Activated CD4-positive, CD25-positive, alpha-beta regulatory T cell treated with anti-CD3 and anti-CD28 coated beads, Interleukin-2, amount 50 U/mL, for 24 hours (primary cell): ENCODE measurements around the gene TRNAU1AP.
"Not testable (repeated sequence)": the region's sequence is repeated elsewhere in the genome, so short reads cannot be mapped to it uniquely, and the experiment has no call there.

Source experiments
- ATAC-seq, 2 donors: fragments of 150-1000 bp; cut with Tn5 transposase; one replicate each; pipeline ENCODE4 v1.10.0; 2021; ENCODE audit warnings: mild to moderate bottlenecking in 1 of 2, moderate library complexity in 1 of 2

The TRNAU1AP gene

DNA sequence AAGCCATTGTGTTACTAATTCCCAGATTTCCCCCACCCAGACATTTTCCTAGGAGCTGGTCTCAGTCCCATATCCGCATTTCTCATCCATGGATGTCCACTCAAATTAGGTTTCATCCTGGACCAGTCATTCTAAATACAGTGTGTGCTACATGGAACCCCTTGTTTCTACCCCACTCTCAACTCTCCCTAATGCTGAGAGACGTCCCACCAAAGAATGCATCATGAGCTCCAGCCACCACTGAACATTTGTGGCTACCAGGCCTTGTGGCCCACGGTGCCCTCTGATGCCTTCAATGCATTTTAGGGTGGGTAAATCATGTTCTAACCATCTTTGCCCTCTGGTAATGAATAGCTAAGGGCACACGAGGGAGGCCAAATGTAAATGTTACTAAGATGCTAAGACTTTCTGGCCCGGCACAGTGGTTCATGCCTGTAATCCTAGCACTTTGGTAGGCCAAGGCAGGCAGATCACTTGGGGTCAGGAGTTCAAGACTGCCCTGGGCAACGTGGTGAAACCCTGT, 25.9 kb downstream of the TRNAU1AP start:
- no peak for ATAC-seq

DNA sequence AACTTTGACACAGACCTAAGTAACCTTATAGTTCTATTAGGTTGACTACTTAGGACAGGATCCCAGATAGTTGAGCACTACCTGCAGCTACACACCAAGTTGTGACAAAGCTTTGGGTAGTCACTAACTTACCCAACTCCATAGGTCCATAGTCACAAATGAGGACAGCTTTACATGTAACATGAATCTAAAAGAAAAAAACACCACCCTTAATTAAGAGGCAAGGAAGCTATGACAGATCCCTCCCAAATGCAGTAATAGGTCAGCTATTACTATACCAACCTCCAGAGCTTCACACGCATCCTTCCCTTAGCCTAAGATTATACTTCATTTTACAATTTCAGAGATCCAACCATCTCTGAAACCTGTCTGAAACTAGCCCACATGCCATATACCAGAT, 26.5 kb downstream of the TRNAU1AP start:
- ATAC-seq, result no peak

DNA sequence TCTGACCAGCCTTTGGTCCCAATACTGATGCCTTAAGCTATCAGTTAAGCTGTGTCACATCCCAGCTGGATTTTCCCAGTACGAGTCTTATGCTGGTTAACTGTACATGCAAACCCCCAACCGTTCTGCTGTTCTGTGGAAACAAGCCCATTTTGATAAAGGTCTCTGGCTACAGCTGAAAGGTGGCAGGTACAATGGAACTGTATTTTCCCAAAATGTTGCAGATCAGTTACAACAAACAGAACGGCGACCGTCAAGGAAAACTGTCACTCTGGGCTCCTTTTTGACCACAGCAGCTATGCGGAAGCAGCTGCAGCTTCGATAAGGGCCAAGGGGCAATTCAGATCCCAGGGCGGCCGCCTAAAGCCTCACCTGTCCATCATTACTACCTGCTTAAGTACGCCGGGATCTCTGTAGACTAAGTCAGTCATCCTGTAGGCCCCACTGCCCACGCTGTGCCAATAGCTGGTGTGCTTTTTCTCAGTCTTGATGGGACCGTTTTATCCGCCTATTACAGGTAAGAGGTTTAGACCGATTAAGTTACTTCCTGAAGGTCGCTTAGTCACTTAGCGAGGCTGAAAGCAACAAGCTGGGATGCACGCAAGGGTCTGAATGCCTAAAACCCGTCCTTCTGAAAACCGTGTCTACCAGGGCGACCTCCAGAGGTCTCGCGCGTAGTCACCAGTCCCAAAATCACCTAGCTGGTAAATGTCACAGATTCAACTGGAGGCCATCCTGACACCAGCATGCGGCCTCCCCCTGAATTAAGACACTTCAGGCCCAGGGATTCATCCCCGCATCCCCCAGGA, 28.0 kb downstream of the TRNAU1AP start:
- ATAC-seq, result peak; percentile 39

- peak; percentile 87 to 90 for ATAC-seq
Measured at GRCh38 chr1:28581531-28582247, 28.8 kb downstream of the TRNAU1AP start.

DNA sequence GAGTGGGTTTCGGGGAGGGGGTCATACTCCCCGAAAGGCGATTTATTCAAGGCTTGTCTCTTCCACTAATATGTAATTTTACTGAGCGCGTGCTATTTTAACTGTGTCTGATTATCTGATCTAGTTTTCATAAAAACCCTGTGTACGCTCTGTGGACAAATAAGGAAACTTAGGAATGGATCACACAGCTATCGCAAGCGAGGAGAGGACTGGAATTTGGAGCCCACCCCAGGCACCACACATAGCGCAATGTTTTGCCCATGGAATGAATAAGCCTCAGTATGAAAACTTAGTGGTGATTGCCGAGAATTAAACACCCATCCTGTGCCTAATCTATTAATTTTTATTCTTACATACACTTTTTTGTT, 29.3 kb downstream of the TRNAU1AP start:
- ATAC-seq, result no peak

DNA sequence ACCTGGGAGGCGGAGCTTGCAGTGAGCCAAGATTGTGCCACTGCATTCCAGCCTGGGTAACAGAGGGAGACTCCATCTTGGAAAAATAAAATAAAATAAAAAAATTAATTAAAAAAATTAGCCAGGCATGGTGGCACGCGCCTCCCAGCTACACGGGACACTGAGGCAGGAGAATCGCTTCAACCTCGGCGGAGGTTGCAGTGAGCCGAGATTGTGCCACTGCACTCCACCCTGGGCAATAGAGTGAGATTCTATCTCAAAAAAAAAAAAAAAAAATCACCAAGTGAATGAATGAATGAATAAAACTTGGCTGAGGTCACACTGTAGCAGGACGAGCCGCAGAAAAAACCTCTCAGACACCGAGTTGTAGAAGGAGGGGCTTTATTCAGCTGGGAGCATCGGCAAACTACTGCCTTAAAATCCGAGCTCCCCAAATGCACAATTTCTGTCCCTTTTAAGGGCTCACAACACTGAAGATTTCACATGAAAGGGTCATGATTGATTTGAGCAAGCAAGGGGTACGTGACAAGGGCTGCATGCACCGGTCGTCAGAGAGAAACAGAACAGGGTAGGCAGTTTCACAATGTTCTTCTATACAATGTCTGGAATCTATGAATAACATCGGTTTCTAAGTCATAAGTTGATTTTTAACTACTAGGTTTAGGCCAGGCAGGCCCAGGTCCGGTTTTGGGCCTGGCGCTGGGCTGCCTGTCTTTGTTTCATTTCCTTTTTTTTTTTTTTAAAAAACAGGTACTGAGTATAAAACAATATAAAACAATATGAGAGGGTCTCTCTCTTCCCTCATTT, 33.9 kb downstream of the TRNAU1AP start:
- not testable (repeated sequence) for ATAC-seq

DNA sequence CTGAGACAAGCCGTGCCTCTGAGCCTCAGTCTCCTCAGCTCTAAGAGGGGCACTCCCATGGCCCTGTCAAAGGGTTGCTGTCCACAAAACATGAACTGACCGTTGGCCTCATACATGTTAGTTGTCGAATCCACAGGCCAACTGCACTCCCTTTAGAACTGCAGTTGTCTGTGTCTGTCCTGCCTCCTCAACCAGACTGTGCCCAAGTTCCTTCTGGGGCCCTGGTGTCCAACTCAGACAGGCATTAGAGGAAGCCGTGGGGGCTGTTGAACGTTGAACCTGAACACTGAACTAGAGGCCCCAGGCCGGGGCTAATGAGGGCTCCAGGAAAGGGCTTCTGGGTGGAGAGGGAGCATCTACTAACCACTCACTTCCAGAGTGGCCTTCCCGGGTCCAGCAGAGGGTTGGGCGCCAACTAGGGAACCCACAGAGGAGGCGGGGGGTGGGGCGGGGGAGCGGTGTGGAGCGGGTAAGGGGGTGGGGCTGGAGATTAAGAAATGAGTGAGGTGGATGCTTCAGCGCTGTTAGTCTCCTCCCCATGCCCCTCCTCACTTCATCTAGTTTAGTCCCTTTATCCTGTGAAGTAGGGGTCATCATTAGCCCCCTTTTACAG, 38.9 kb downstream of the TRNAU1AP start, which contains the start of gene RAB42:
TSS of gene RAB42 (plus strand) at position 558 of the 613 bp plus-strand sequence. CDS start 247 bp downstream, outside the sequence.
- peak; percentile 63 to 64 for ATAC-seq

GRCh38 chr1:28592321-28593071, 39.6 kb downstream of the TRNAU1AP start:
- ATAC-seq, result peak; percentile 52 to 55

- ATAC-seq, result not testable (repeated sequence)
Measured at GRCh38 chr1:28593988-28594356, 41.1 kb downstream of the TRNAU1AP start.

- ATAC-seq, result not testable (repeated sequence)
Measured at GRCh38 chr1:28594686-28595411, 42.0 kb downstream of the TRNAU1AP start.

GRCh38 chr1:28595412-28596191, 42.7 kb downstream of the TRNAU1AP start:
- ATAC-seq, result no peak

DNA sequence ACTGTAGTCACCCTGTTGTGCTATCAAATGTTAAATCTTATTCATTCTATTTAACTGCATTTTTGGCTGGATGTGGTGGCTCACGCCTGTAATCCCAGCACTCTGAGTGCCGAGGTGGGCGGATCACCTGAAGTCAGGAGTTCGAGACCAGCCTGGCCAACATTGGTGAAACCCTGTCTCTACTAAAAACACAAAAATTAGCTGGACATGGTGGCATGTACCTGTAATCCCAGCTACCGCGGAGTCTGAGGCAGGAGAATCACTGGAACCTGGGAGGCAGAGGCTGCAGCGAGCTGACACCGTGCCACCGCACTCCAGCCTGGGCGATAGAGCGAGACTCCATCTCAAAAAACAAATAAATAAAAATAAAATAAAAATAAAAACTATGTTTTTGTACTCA, 43.4 kb downstream of the TRNAU1AP start:
- not testable (repeated sequence) for ATAC-seq

- peak in 1 of 2 donors; percentile 17 for ATAC-seq
Measured at GRCh38 chr1:28601696-28602095, 48.8 kb downstream of the TRNAU1AP start.

GRCh38 chr1:28602536-28603439, 49.9 kb downstream of the TRNAU1AP start:
- ATAC-seq, result no peak

- no peak for ATAC-seq
Measured at GRCh38 chr1:28604411-28604810, 51.5 kb downstream of the TRNAU1AP start.

DNA sequence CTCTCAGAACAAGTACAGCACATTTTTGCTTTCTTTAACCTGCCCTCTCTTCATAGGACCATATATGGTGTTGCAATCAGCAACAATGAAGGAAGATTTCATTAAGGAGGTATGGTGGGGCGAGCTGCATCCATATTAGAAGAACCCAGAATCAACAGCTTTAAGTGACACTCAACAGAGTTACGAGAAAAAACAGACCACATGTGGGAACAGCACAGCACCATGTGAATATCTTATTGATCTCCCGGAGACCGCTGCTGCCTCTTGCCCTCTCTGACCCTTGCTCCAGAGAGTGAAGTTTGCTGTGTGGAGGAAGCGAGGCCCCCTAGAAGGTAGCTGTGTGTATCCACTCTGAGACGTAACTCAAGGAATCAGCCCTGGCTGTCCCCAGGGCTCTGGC, 52.1 kb downstream of the TRNAU1AP start:
- ATAC-seq, result no peak

DNA sequence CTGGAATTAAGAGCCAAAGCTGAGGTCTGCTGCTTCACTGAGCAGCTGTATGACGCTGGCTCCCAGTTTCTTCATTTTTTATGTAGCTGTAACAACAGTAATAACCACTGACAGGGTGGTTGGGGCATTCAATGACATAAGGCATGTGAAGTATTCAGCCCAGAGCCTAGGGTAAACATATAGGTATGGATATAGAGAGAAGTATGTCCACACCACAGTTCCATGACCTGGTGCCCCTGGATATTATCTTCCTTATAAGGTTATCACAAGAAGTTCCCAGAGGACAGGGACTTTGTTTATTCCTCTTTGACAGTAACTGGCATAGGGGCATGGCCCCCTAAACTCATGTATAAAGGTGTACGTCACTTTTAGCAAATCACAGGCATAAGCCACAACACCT, 53.9 kb downstream of the TRNAU1AP start:
- no peak for ATAC-seq

- ATAC-seq, result no peak
Measured at GRCh38 chr1:28613175-28613574, 60.3 kb downstream of the TRNAU1AP start.
